ENCODE results near the gene TCP11L2. TPM values are rescaled to one million over a fixed set of nuclear protein-coding genes. Genes with fewer than 3 reads are reported as not detected.

Gene TCP11L2
- total RNA-seq, 1 donor from 2014 or later: 7.8 TPM

GRCh38 chr12:106297681-106298080 is 4.9 kb upstream of the TCP11L2 start:
- H3K4me3 Mint-ChIP-seq: no peak overlapping the region
- Histone ChIP-seq H2AFZ (replicated peaks) (no peak overlapping the region), H4K20me1 (ENCODE audit: low read depth) (no peaks in the 10 kb centered on the region), H3K36me3 (no peaks in the 10 kb centered on the region), H3F3A (ENCODE audit: low read depth) (peaks cover 7% of the 10 kb centered on the region), H3K9ac (no peak overlapping the region), H3K4me2 (no peak overlapping the region), H3K4me1 (no peaks in the 10 kb centered on the region), H3K4me3 (no peak overlapping the region), H3K27ac (no peak overlapping the region), H3K79me2 (ENCODE audit: low read depth) (no peaks in the 10 kb centered on the region), H3K27me3 (peaks cover 7% of the 10 kb centered on the region), H3K9me3 (ENCODE audit: low read depth) (no peaks in the 10 kb centered on the region)
- H3K27ac Mint-ChIP-seq: no peak overlapping the region
- H3K4me1 Mint-ChIP-seq: peaks cover 8% of the 10 kb centered on the region
- no peaks in the 10 kb centered on the region for H3K36me3 Mint-ChIP-seq
- peaks cover 2% of the 10 kb centered on the region for H3K27me3 Mint-ChIP-seq (ENCODE audit: insufficient read depth, low read depth)
- no peak for DNase-seq (ENCODE audit: low spot score)
- H3K9me3 Mint-ChIP-seq: no peaks in the 10 kb centered on the region
- TF ChIP-seq, protein P1, sequence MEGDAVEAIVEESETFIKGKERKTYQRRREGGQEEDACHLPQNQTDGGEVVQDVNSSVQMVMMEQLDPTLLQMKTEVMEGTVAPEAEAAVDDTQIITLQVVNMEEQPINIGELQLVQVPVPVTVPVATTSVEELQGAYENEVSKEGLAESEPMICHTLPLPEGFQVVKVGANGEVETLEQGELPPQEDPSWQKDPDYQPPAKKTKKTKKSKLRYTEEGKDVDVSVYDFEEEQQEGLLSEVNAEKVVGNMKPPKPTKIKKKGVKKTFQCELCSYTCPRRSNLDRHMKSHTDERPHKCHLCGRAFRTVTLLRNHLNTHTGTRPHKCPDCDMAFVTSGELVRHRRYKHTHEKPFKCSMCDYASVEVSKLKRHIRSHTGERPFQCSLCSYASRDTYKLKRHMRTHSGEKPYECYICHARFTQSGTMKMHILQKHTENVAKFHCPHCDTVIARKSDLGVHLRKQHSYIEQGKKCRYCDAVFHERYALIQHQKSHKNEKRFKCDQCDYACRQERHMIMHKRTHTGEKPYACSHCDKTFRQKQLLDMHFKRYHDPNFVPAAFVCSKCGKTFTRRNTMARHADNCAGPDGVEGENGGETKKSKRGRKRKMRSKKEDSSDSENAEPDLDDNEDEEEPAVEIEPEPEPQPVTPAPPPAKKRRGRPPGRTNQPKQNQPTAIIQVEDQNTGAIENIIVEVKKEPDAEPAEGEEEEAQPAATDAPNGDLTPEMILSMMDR (IDR thresholded peaks at IDR 0.05): no peak
- TF ChIP-seq EZH2phosphoT487 (IDR thresholded peaks at IDR 0.05) (no peak), EZH2 (IDR thresholded peaks at IDR 0.05) (no peak)

DNA sequence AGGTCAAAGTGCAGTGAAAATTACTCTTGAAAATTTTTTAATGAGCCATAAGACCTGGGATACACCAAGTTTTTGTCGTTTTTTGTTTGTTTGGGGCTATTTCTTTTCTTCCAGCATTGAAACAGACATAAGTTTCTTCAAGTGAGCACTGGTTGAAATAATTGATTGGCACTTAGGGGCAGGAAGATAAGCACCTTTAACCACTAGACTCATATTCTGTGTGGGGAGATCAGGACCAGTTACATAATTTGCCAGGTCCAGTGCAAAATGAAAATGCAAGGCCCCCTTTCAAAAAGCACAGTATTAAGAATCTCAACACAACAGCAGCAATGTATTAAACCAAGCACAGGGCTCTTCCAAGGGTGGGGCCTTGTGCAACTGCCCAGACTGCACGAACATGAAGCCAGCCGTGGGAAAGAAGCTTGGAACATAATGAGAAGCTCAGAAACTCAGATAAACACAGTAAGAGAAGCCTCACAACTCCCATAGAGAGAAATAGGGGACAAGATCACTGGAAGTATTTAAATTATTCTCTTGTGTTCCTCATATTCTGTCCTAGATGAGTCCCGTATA is 3.2 kb upstream of the TCP11L2 start:
- Histone ChIP-seq H3K27me3 (peaks cover 7% of the 10 kb centered on the region), H3K36me3 (no peaks in the 10 kb centered on the region), H3K9ac (no peak overlapping the region), H4K20me1 (ENCODE audit: low read depth) (no peaks in the 10 kb centered on the region), H3K4me3 (no peak overlapping the region), H2AFZ (replicated peaks) (no peak overlapping the region), H3K27ac (no peak overlapping the region), H3F3A (ENCODE audit: low read depth) (peaks cover 7% of the 10 kb centered on the region), H3K4me2 (no peak overlapping the region), H3K79me2 (ENCODE audit: low read depth) (no peaks in the 10 kb centered on the region), H3K4me1 (peaks cover 10% of the 10 kb centered on the region), H3K9me3 (ENCODE audit: low read depth) (no peaks in the 10 kb centered on the region)
- Mint-ChIP-seq H3K27ac (no peak overlapping the region), H3K36me3 (no peaks in the 10 kb centered on the region), H3K9me3 (no peaks in the 10 kb centered on the region), H3K4me3 (no peak overlapping the region), H3K4me1 (peaks cover 17% of the 10 kb centered on the region), H3K27me3 (ENCODE audit: insufficient read depth, low read depth) (peaks cover 3% of the 10 kb centered on the region)
- no peak for DNase-seq (ENCODE audit: low spot score)
- TF ChIP-seq EZH2 (IDR thresholded peaks at IDR 0.05) (no peak), EZH2phosphoT487 (IDR thresholded peaks at IDR 0.05) (no peak)
- TF ChIP-seq, protein P1 (IDR thresholded peaks at IDR 0.05): no peak

DNA sequence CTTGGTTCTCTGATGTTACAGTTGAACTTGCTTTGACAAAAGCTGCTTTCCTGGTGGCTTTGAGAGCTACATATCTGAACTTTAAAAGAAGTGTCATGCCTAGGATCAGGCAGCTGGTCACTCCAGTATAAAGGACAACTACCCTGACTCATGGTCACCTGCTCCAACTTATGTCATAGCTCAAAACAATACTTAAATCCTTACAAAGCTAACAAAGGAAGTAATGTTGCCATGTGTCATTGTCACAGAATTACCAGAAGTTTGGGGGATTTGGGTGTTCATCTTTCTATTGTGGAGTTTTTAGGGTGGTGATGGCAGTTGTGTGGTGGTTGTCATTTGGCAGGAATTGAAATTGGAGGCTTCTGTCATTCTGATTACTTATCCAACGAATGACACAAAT is 1.8 kb upstream of the TCP11L2 start:
- H3K4me2 ChIP-seq: no peak overlapping the region
- no peaks in the 10 kb centered on the region for H3K79me2 ChIP-seq (ENCODE audit: low read depth)
- no peaks in the 10 kb centered on the region for H3K9me3 ChIP-seq (ENCODE audit: low read depth)
- H3K27ac ChIP-seq: no peak overlapping the region
- H3K36me3 Mint-ChIP-seq: no peaks in the 10 kb centered on the region
- H3F3A ChIP-seq (ENCODE audit: low read depth): peaks cover 7% of the 10 kb centered on the region
- peaks cover 11% of the 10 kb centered on the region for H3K4me1 ChIP-seq
- peaks cover 3% of the 10 kb centered on the region for H3K27me3 Mint-ChIP-seq (ENCODE audit: insufficient read depth, low read depth)
- H3K9ac ChIP-seq: no peak overlapping the region
- no peak for TF ChIP-seq EZH2 (IDR thresholded peaks at IDR 0.05)
- TF ChIP-seq, protein P1 (IDR thresholded peaks at IDR 0.05): no peak
- no peak for TF ChIP-seq EZH2phosphoT487 (IDR thresholded peaks at IDR 0.05)
- H3K4me1 Mint-ChIP-seq: peaks cover 27% of the 10 kb centered on the region
- DNase-seq (ENCODE audit: low spot score): no peak
- no peaks in the 10 kb centered on the region for H3K9me3 Mint-ChIP-seq
- H4K20me1 ChIP-seq (ENCODE audit: low read depth): no peaks in the 10 kb centered on the region
- H3K36me3 ChIP-seq: no peaks in the 10 kb centered on the region
- no peak overlapping the region for H3K4me3 Mint-ChIP-seq
- no peak overlapping the region for H3K4me3 ChIP-seq
- H2AFZ ChIP-seq (replicated peaks): no peak overlapping the region
- H3K27me3 ChIP-seq: peaks cover 7% of the 10 kb centered on the region
- no peak overlapping the region for H3K27ac Mint-ChIP-seq

All from neural progenitor cell (in vitro differentiated cells).